Mesenchymal stem cell (in vitro differentiated cells and primary cell): Measurements from ENCODE around the gene MLLT1.

Source experiments
- DNase-seq: peaks from one replicate; pipeline ENCODE4 v3.0.0-alpha.2; 2013
- H2AFZ ChIP-seq: one replicate; pipeline ENCODE4 v1.6.1; 2013; ENCODE audit warnings: low read depth, mild to moderate bottlenecking, control low read depth, inconsistent platforms, low read length, moderate library complexity
- H2AK5ac ChIP-seq: 2 replicates; pipeline ENCODE4 v1.6.1; 2013; ENCODE audit warnings: low read length, moderate library complexity, mild to moderate bottlenecking, inconsistent platforms; ENCODE audit not compliant: severe bottlenecking
- H2BK120ac ChIP-seq: one replicate; pipeline ENCODE4 v1.6.1; 2013; ENCODE audit warnings: low read depth, mild to moderate bottlenecking, inconsistent platforms, low read length, moderate library complexity
- H2BK12ac ChIP-seq, 2 experiments: one replicate each; pipeline ENCODE4 v1.6.1; 2013; ENCODE audit warnings: inconsistent platforms in 2 of 2, low read length in 2 of 2, mild to moderate bottlenecking in 2 of 2, moderate library complexity in 2 of 2, control low read depth in 1 of 2
- H2BK15ac ChIP-seq: one replicate; pipeline ENCODE4 v1.6.1; 2013; ENCODE audit warnings: mild to moderate bottlenecking, low read depth, inconsistent platforms; ENCODE audit not compliant: poor library complexity, severe bottlenecking
- H2BK5ac ChIP-seq: 2 replicates; pipeline ENCODE4 v1.6.1; 2013; ENCODE audit warnings: low read depth, mild to moderate bottlenecking, low read length, control low read depth, inconsistent platforms; ENCODE audit not compliant: poor library complexity, severe bottlenecking
- H3K14ac ChIP-seq, 2 experiments: one replicate each; pipeline ENCODE4 v1.6.1; 2013; ENCODE audit warnings: inconsistent platforms in 2 of 2, low read length in 2 of 2, control low read depth in 1 of 2, mild to moderate bottlenecking in 1 of 2, moderate library complexity in 1 of 2
- H3K18ac ChIP-seq, 2 experiments: one replicate each; pipeline ENCODE4 v1.6.1; 2013; ENCODE audit warnings: inconsistent platforms in 2 of 2, low read length in 2 of 2, control low read depth in 1 of 2, low read depth in 1 of 2, mild to moderate bottlenecking in 1 of 2
- H3K23ac ChIP-seq, 2 experiments: one replicate each; pipeline ENCODE4 v1.6.1; 2013; ENCODE audit warnings: inconsistent platforms in 2 of 2, low read length in 2 of 2, mild to moderate bottlenecking in 2 of 2, moderate library complexity in 2 of 2, control low read depth in 1 of 2
- H3K27ac ChIP-seq: 2 replicates; pipeline ENCODE4 v1.5.1; 2013; ENCODE audit warnings: mild to moderate bottlenecking, moderate library complexity, low read length, control low read depth, inconsistent platforms; ENCODE audit not compliant: poor library complexity, severe bottlenecking
- H3K27me3 ChIP-seq, 2 experiments: 2 replicates each; pipeline versions ENCODE4 v1.6.1 to v1.7.0; 2013; ENCODE audit warnings: low read length in 2 of 2, mild to moderate bottlenecking in 2 of 2, moderate library complexity in 2 of 2, control low read depth in 1 of 2, inconsistent platforms in 1 of 2; ENCODE audit not compliant: control insufficient read depth in 1 of 2, insufficient read depth in 1 of 2
- H3K36me3 ChIP-seq, 2 experiments: 2 replicates each; pipeline versions ENCODE4 v1.6.1 to v1.7.0; 2013; ENCODE audit warnings: low read length in 2 of 2, control low read depth in 1 of 2, inconsistent platforms in 1 of 2, low read depth in 1 of 2, mild to moderate bottlenecking in 1 of 2; ENCODE audit not compliant: insufficient read depth in 2 of 2, control insufficient read depth in 1 of 2
- H3K4ac ChIP-seq, 2 experiments: one replicate each; pipeline ENCODE4 v1.6.1; 2013; ENCODE audit warnings: inconsistent platforms in 2 of 2, low read length in 2 of 2, mild to moderate bottlenecking in 2 of 2, moderate library complexity in 2 of 2, control low read depth in 1 of 2, low read depth in 1 of 2
- H3K4me1 ChIP-seq: 2 replicates; pipeline ENCODE4 v1.6.1; 2013; ENCODE audit warnings: low read depth, low read length, control low read depth; ENCODE audit not compliant: control insufficient read depth, insufficient read depth
- H3K4me2 ChIP-seq: 2 replicates; pipeline ENCODE4 v1.6.1; 2013; ENCODE audit warnings: low read length, mild to moderate bottlenecking, inconsistent platforms; ENCODE audit not compliant: poor library complexity, severe bottlenecking
- H3K4me3 ChIP-seq, 2 experiments: 2 replicates each; pipeline versions ENCODE4 v1.5.1 to v1.7.0; 2013; ENCODE audit warnings: low read length in 2 of 2, mild to moderate bottlenecking in 2 of 2, control low read depth in 1 of 2, low read depth in 1 of 2; ENCODE audit not compliant: insufficient read depth in 1 of 2
- H3K79me1 ChIP-seq: replicated peaks from 2 replicates; pipeline ENCODE4 v1.6.1; 2013; ENCODE audit warnings: mild to moderate bottlenecking, control low read depth, low read length, inconsistent platforms; ENCODE audit not compliant: poor library complexity, severe bottlenecking
- H3K9ac ChIP-seq: 2 replicates; pipeline ENCODE4 v1.7.0; 2013; ENCODE audit warnings: mild to moderate bottlenecking, low read length, moderate library complexity
- H3K9me3 ChIP-seq: 2 replicates; pipeline ENCODE4 v1.7.0; 2013; ENCODE audit warnings: mild to moderate bottlenecking, low read length; ENCODE audit not compliant: control insufficient read depth
- H4K8ac ChIP-seq: one replicate; pipeline ENCODE4 v1.6.1; 2013; ENCODE audit warnings: inconsistent platforms, mild to moderate bottlenecking, low read length, moderate library complexity
- H4K91ac ChIP-seq: one replicate; pipeline ENCODE4 v1.6.1; 2013; ENCODE audit warnings: mild to moderate bottlenecking, low read length, inconsistent platforms
- WGBS: methylation state at CpG from one replicate; pipeline ENCODE4 v1.1.7; 2013; ENCODE audit warnings: mixed read lengths; 5-methylcytosine and 5-hydroxymethylcytosine counted together

The MLLT1 gene

GRCh38 chr19:6229216-6229913 is 50.4 kb downstream of the MLLT1 start:
- Histone ChIP-seq H2AFZ (no peak overlapping the region), H3K18ac (no peak overlapping the region), H2BK12ac (no peak overlapping the region), H3K36me3 (peaks cover 37 to 69% of the 10 kb centered on the region in 2 experiments), H2BK5ac (no peak overlapping the region), H3K4me2 (no peak overlapping the region), H3K4ac (no peak overlapping the region), H2BK120ac (no peak overlapping the region), H3K27me3 (no peaks in the 10 kb centered on the region), H2AK5ac (no peak overlapping the region), H3K14ac (peak overlapping the region in 1 of 2 experiments; percentile 80), H3K79me1 (peaks cover 67% of the 10 kb centered on the region), H4K8ac (no peak overlapping the region), H4K91ac (no peak overlapping the region), H3K9me3 (no peaks in the 10 kb centered on the region), H3K4me1 (peaks cover 36% of the 10 kb centered on the region), H3K9ac (no peak overlapping the region), H3K23ac (no peak overlapping the region), H2BK15ac (no peak overlapping the region), H3K27ac (no peak overlapping the region), H3K4me3 (no peak overlapping the region)
- DNase-seq, result no peak
- WGBS, result 94% methylated on average over 27 of the region's 27 CpGs

DNA sequence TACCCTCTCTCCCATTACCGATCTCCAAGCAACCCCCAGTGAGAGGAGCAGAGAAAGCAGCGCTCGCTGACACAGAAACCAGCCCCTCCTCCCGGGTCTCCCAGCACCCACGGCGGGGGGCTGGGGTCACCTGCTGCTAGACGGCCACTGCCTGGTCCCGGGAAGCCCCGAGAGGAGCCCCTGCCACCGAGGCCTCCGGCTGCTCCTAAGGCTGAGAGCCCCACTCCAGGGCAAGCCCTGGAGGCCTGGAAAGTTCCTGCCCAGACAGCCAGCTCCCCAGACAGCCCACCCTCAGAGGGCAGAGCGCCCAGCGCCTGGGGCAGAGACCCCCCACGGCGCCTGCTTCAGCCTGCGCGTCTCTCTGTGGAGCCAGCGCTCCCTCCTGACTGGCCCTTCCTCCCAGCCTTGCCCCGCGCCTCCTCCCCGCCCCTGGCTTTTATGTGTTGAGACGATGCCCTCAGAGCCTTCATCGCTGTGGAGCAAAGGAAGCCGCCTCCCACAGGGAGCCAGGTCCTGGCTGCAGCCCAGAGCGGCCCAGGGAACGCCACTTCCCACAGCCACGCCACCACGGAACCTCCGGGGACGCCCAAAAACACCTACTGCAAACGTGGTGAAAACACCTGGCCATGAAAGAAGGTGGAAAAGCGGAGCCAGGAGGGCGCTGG is 51.1 kb downstream of the MLLT1 start:
- Histone ChIP-seq H2BK12ac (no peak overlapping the region), H3K18ac (no peak overlapping the region), H4K8ac (no peak overlapping the region), H4K91ac (no peak overlapping the region), H3K4ac (no peak overlapping the region), H3K9me3 (no peaks in the 10 kb centered on the region), H2BK120ac (no peak overlapping the region), H3K9ac (no peak overlapping the region), H3K27me3 (no peaks in the 10 kb centered on the region), H3K4me2 (no peak overlapping the region), H2BK15ac (no peak overlapping the region), H2BK5ac (no peak overlapping the region), H2AFZ (no peak overlapping the region), H2AK5ac (no peak overlapping the region), H3K23ac (no peak overlapping the region), H3K14ac (no peak overlapping the region), H3K4me3 (no peak overlapping the region), H3K79me1 (peaks cover 69% of the 10 kb centered on the region), H3K4me1 (peaks cover 35% of the 10 kb centered on the region), H3K36me3 (peaks cover 37 to 72% of the 10 kb centered on the region in 2 experiments), H3K27ac (no peak overlapping the region)
- 90% methylated on average over 33 of the region's 33 CpGs for WGBS
- DNase-seq, result no peak

GRCh38 chr19:6227936-6228325 is 51.8 kb downstream of the MLLT1 start:
- Histone ChIP-seq H2BK120ac (no peak overlapping the region), H2AK5ac (no peak overlapping the region), H3K23ac (no peak overlapping the region), H3K4ac (no peak overlapping the region), H3K4me1 (peaks cover 34% of the 10 kb centered on the region), H3K27me3 (no peaks in the 10 kb centered on the region), H3K14ac (no peak overlapping the region), H2AFZ (no peak overlapping the region), H3K27ac (no peak overlapping the region), H3K79me1 (peaks cover 71% of the 10 kb centered on the region), H3K4me2 (no peak overlapping the region), H3K36me3 (peaks cover 37 to 80% of the 10 kb centered on the region in 2 experiments), H4K8ac (no peak overlapping the region), H3K4me3 (no peak overlapping the region), H2BK5ac (no peak overlapping the region), H3K9me3 (no peaks in the 10 kb centered on the region), H2BK12ac (no peak overlapping the region), H4K91ac (no peak overlapping the region), H2BK15ac (no peak overlapping the region), H3K18ac (no peak overlapping the region), H3K9ac (no peak overlapping the region)
- 93% methylated on average over 12 of the region's 12 CpGs for WGBS
- DNase-seq, result no peak

- H4K8ac ChIP-seq, result no peak overlapping the region
- no peak overlapping the region for H3K4me3 ChIP-seq
- DNase-seq, result no peak
- no peak overlapping the region for H2BK15ac ChIP-seq
- H3K79me1 ChIP-seq, result peaks cover 74% of the 10 kb centered on the region
- no peaks in the 10 kb centered on the region for H3K27me3 ChIP-seq
- no peak overlapping the region for H2BK12ac ChIP-seq
- H3K4me2 ChIP-seq, result no peak overlapping the region
- 96% methylated on average over 33 of the region's 33 CpGs for WGBS
- H4K91ac ChIP-seq, result peak overlapping the region; percentile 15
- no peak overlapping the region for H3K27ac ChIP-seq
- no peak overlapping the region for H3K9ac ChIP-seq
- no peak overlapping the region for H3K14ac ChIP-seq
- no peak overlapping the region for H2AK5ac ChIP-seq
- no peak overlapping the region for H3K23ac ChIP-seq
- no peak overlapping the region for H3K18ac ChIP-seq
- H2BK5ac ChIP-seq, result no peak overlapping the region
- H3K36me3 ChIP-seq, result peaks cover 37 to 86% of the 10 kb centered on the region in 2 experiments
- no peak overlapping the region for H3K4ac ChIP-seq
- no peaks in the 10 kb centered on the region for H3K9me3 ChIP-seq
- H3K4me1 ChIP-seq, result peaks cover 33% of the 10 kb centered on the region
- no peak overlapping the region for H2BK120ac ChIP-seq
- H2AFZ ChIP-seq, result no peak overlapping the region
These were observed 52.4 kb downstream of the MLLT1 start for GRCh38 chr19:6227156-6227935.
